ENCODE results near the gene TBC1D22A.

The TBC1D22A gene

GRCh38 chr22:46737105-46737975 lies 25.1 kb upstream of the TBC1D22A start:
- DNase-seq: peak; percentile 74

- DNase-seq: peak; percentile 93
These were observed 24.3 kb upstream of the TBC1D22A start, which contains the start of gene CERK for GRCh38 chr22:46737976-46738646. TSS of gene CERK (minus strand) at chr22:46738252. CDS start at chr22:46738148, 104 bp downstream.

- no peak for DNase-seq
These were observed 23.8 kb upstream of the TBC1D22A start for GRCh38 chr22:46738647-46739093.

GRCh38 chr22:46739094-46739870 lies 23.2 kb upstream of the TBC1D22A start:
- DNase-seq: peak; percentile 67

GRCh38 chr22:46740910-46741780 lies 21.3 kb upstream of the TBC1D22A start:
- DNase-seq: no peak

GRCh38 chr22:46741974-46742519 lies 20.4 kb upstream of the TBC1D22A start:
- no peak for DNase-seq

- no peak for DNase-seq
These were observed 19.8 kb upstream of the TBC1D22A start for GRCh38 chr22:46742576-46743221.

GRCh38 chr22:46744581-46744980 lies 17.9 kb upstream of the TBC1D22A start:
- no peak for DNase-seq

- DNase-seq: no peak
These were observed 16.3 kb upstream of the TBC1D22A start for GRCh38 chr22:46746192-46746591.

- DNase-seq: peak; percentile 9
These were observed 15.8 kb upstream of the TBC1D22A start for GRCh38 chr22:46746620-46747019.

GRCh38 chr22:46747646-46748045 lies 14.8 kb upstream of the TBC1D22A start:
- DNase-seq: peak; percentile 19

- DNase-seq: no peak
These were observed 14.1 kb upstream of the TBC1D22A start for GRCh38 chr22:46748206-46748907.

GRCh38 chr22:46748908-46749675 lies 13.4 kb upstream of the TBC1D22A start:
- DNase-seq: no peak

- no peak for DNase-seq
These were observed 12.5 kb upstream of the TBC1D22A start for GRCh38 chr22:46749682-46750529.

- no peak for DNase-seq
These were observed 12.0 kb upstream of the TBC1D22A start for GRCh38 chr22:46750530-46750800.

- DNase-seq: no peak
These were observed 11.5 kb upstream of the TBC1D22A start for GRCh38 chr22:46750863-46751443.

- no peak for DNase-seq
These were observed 10.0 kb upstream of the TBC1D22A start for GRCh38 chr22:46752286-46752987.

GRCh38 chr22:46752988-46753310 lies 9.5 kb upstream of the TBC1D22A start:
- DNase-seq: no peak

All from right hindlimb (tissue), 1 donor.